BJ (cell line): ENCODE measurements around the gene NUDT9. TPM values are rescaled to one million over a fixed set of nuclear protein-coding genes. Genes with fewer than 3 reads are reported as not detected.

Source experiments
- CTCF ChIA-PET: fragments of 350-600 bp; formaldehyde crosslinking; extraction: SDS; loops from one replicate; lab custom pipeline; 2021; ENCODE audit warnings: antibody characterized with exemption, inconsistent platforms; lab: Yijun Ruan, JAX
- POLR2A ChIA-PET: fragments of 300-600 bp; sonication (Branson Sonifier 250); formaldehyde crosslinking; extraction: SDS; loops from one replicate; lab custom pipeline; 2021; ENCODE audit warnings: antibody characterized with exemption; lab: Charles Lee
- DNase-seq: peaks from one replicate; pipeline ENCODE4 v3.0.0-alpha.2; 2011; ENCODE audit warnings: low read depth
- H3K27me3 ChIP-seq: 2 replicates; pipeline ENCODE4 v1.6.0; 2011; ENCODE audit warnings: low read length; ENCODE audit not compliant: control insufficient read depth, insufficient read depth
- H3K36me3 ChIP-seq: 2 replicates; pipeline ENCODE4 v1.5.1; 2011; ENCODE audit warnings: low read length; ENCODE audit not compliant: control insufficient read depth, insufficient read depth
- H3K4me3 ChIP-seq: 2 replicates; pipeline ENCODE4 v1.5.1; 2011; ENCODE audit warnings: low read depth, mild to moderate bottlenecking, control low read depth, low read length
- CTCF ChIP-seq: IDR thresholded peaks from 2 replicates; pipeline ENCODE4 v1.5.1; 2011; ENCODE audit warnings: low read depth, mild to moderate bottlenecking, control low read depth, inconsistent platforms, low read length, moderate library complexity; ENCODE audit not compliant: insufficient read depth
- polyA minus RNA-seq: library from RNA; depleted of rRNA, polyadenylated mRNA; stranded (reverse); fragments of >200 nt; gene quantifications from 2 replicates; pipeline ENCODE4 v1.2.3, GENCODE V29; 2011; rRNA and poly(A)+ RNA removed
- polyA plus RNA-seq: library from polyadenylated mRNA; depleted of rRNA; stranded (reverse); fragments of >200 nt; gene quantifications from 2 replicates; pipeline ENCODE4 v1.2.3, GENCODE V29; 2011; rRNA removed

NUDT9 gene, protein sequence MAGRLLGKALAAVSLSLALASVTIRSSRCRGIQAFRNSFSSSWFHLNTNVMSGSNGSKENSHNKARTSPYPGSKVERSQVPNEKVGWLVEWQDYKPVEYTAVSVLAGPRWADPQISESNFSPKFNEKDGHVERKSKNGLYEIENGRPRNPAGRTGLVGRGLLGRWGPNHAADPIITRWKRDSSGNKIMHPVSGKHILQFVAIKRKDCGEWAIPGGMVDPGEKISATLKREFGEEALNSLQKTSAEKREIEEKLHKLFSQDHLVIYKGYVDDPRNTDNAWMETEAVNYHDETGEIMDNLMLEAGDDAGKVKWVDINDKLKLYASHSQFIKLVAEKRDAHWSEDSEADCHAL
- polyA plus RNA-seq (12.0 and 21.0 TPM in 2 replicates), polyA minus RNA-seq (5.3 and 6.2 TPM in 2 replicates)

DNA sequence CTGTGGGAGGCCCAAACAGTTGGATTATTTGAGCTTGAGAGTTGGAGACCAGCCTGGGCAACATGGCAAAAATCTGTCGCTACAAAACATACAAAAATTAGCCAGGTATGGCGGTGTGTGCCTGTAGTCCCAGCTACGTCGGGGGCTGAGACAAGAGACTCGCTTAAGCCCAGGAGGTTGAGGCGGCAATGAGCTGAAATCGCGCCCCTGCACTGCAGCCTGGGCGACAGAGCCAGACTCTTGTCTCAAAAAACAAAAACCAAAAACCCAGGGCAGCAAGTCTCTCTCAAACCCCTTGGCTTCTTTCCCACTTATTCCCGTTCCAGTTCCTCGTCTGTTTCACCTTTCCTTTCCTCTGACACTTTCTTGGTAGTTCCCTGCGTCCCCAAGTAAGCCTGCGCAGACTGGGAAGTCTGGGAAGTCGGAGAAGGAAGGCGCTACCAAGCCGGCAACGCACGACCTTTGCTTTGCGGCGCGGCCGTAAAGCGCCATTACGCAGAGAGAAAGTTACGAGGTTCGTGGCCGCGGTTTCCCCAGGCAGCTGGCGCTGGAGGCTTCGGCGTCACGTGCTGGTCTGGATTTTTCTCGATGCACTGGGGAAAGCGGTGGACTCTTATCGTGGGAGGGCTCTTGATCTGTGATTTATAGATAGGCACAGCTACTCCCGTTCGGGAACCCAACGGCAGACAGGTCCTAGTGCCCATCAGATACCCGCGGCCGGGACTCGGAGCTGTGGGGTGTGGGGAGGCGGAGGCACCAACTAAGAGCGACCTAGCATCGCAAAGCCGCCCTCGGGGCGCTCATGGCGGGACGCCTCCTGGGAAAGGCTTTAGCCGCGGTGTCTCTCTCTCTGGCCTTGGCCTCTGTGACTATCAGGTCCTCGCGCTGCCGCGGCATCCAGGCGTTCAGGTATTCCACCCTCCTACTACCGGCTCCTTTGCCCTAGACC, at the start of gene NUDT9:
NUDT9 (plus strand) TSS at position 470 of the 949 bp plus-strand sequence; CDS start at position 803, 333 bp downstream.
- ChIA-PET CTCF (interaction anchor here (1.0 kb wide), 2 partner anchors 13 to 29 kb away, joined by 3 to 4 read pairs; no protein-coding TSS in a partner anchor), POLR2A (no interaction called here)
- TF ChIP-seq CTCF: no peak
- no peaks in the 10 kb centered on the region for H3K27me3 ChIP-seq
- H3K4me3 ChIP-seq: peak within 1 kb of the TSS; percentile 77
- peak; percentile 84 for DNase-seq
- H3K36me3 ChIP-seq: no peaks in the 10 kb centered on the region

DNA sequence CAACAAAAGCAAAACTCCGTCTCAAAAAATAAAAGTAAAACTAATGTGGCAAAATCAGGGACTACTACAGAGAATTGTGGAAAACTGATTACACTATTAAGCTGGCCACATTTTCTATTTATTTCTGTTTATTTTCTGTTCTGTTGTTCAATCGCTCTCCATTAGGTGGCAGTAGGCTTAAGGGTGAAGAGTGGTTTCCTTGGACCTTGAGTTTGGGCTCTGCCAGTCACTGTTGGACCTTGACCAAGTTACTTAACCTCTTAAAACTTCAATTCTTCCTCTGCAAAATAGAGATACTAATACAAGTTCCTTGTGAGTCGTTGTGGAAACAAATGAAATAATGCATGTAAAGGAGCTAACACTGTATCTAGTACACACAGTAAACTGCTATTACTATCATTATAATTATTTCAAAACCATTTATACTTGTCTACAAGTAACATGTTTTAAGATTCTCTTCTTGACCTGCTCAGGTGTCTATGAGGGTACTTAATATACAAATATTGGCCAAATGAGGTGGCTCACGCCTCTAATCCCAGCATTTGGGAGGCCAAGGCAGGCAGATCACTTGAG, 46.6 kb upstream of the NUDT9 start:
- H3K36me3 ChIP-seq: peaks cover 4% of the 10 kb centered on the region; the same call in 1 of the 2 replicates
- peak; percentile 82 for TF ChIP-seq CTCF
- no peak overlapping the region for H3K4me3 ChIP-seq
- DNase-seq: peak; percentile 38
- ChIA-PET CTCF (interaction anchor here (0.6 to 7.1 kb wide), 31 partner anchors 9 to 878 kb away, joined by 3 to 68 read pairs (median 4); partner anchors contain the start of gene HSD17B11), POLR2A (no interaction called here)
- no peaks in the 10 kb centered on the region for H3K27me3 ChIP-seq

- Histone ChIP-seq H3K4me3 (no peak overlapping the region), H3K27me3 (no peaks in the 10 kb centered on the region), H3K36me3 (peaks cover 1% of the 10 kb centered on the region; the same call in 1 of the 2 replicates)
- no peak for TF ChIP-seq CTCF
- ChIA-PET CTCF (interaction anchor here (7.1 kb wide), 1 partner anchor 88 kb away, joined by 68 read pairs; no protein-coding TSS in a partner anchor), POLR2A (no interaction called here)
- no peak for DNase-seq
Measured at GRCh38 chr4:87377816-87378215, 44.6 kb upstream of the NUDT9 start.

DNA sequence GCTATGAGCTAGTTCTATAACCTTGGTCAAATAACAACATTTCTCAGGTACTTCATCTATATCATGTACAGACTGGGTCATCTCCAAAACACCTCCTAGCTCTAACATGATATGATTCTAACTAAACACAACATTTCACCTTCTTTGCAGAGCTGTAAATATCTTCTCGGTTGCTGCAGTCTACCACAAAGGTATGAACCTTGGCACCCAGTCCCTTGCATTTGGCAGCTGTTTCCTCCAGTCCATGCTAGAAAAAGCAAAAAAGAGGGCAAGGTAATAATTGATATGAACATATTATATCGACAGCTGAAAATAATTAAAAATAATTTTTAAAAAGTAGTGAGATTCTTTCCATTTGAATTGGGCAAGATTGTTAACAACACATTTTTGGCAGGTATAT, 40.3 kb upstream of the NUDT9 start:
- no peak for TF ChIP-seq CTCF
- ChIA-PET CTCF (interaction anchor here (0.6 to 1.1 kb wide), 2 partner anchors 8 to 39 kb away, joined by 3 to 4 read pairs; partner anchors contain the start of gene HSD17B11), POLR2A (no interaction called here)
- H3K4me3 ChIP-seq: no peak overlapping the region
- no peak for DNase-seq
- no peaks in the 10 kb centered on the region for H3K27me3 ChIP-seq
- no peaks in the 10 kb centered on the region for H3K36me3 ChIP-seq
